Epithelial cell of esophagus (primary cell): ENCODE data around the gene SERTAD3.

Experiments used
- DNase-seq: peaks from one replicate; pipeline ENCODE4 v3.0.0; 2010; ENCODE audit warnings: low read depth
- H3K4me3 ChIP-seq: 2 replicates; pipeline ENCODE4 v1.5.1; 2011; ENCODE audit warnings: mild to moderate bottlenecking, low read length, control low read depth
- TF ChIP-seq, protein P1 (sequence below): IDR thresholded peaks from 2 replicates; pipeline ENCODE4 v1.5.1; 2011; ENCODE audit warnings: low read depth, mild to moderate bottlenecking, low read length, control low read depth, inconsistent platforms; ENCODE audit not compliant: insufficient read depth; ENCODE audit errors: missing control alignments

SERTAD3 gene

DNA sequence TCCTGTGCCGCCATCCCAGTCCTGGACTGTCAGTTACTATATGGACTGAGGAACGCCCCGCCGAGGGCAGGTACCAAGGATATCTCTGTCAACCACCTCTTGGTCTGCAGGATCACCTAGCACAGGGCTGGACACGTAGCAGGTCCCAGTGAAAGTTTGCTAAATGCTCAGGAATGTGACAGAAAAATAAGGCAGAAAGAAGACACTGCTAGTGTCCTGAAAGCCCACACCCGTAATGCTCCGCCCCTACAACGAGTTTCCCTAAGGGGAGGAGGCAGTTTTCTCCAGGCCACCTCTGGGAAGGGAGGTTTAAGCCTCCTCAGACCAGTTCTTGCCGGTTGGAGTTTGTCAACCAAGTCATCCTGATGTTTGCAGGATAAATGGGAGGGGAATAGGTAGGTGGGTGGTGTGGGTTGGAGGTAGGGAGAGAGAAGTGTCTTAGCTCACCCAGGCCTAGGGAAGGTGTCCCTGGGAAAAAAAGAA is 1.7 kb upstream of the SERTAD3 start:
- no peak overlapping the region for H3K4me3 ChIP-seq
- TF ChIP-seq, protein P1, sequence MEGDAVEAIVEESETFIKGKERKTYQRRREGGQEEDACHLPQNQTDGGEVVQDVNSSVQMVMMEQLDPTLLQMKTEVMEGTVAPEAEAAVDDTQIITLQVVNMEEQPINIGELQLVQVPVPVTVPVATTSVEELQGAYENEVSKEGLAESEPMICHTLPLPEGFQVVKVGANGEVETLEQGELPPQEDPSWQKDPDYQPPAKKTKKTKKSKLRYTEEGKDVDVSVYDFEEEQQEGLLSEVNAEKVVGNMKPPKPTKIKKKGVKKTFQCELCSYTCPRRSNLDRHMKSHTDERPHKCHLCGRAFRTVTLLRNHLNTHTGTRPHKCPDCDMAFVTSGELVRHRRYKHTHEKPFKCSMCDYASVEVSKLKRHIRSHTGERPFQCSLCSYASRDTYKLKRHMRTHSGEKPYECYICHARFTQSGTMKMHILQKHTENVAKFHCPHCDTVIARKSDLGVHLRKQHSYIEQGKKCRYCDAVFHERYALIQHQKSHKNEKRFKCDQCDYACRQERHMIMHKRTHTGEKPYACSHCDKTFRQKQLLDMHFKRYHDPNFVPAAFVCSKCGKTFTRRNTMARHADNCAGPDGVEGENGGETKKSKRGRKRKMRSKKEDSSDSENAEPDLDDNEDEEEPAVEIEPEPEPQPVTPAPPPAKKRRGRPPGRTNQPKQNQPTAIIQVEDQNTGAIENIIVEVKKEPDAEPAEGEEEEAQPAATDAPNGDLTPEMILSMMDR = no peak
- peak; percentile 70 for DNase-seq

DNA sequence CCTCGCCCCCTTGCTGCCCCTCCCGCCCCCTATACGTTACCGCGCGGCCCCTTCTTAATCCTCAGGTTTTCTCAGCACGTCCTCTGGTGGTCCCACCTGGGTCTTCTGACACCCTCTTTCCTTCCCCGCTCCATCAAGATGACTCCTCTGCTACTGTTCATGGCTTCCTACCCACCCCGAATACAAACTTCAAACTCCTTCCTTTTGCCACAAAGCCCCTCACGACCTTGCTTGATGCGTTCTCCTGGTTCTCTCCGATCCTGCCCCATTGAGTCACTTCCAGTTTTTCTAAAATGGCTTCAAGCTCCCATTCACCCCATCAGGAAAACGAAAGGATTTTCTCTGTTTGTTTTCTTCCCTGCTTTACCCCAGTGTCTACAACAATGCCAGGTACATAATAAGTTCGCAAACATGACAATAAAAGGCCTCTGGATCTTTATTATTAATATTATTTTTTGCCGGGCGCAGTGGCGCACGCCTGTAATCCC is 734 bp upstream of the SERTAD3 start:
- DNase-seq = no peak
- peak overlapping the region; percentile 100 for H3K4me3 ChIP-seq
- TF ChIP-seq, protein P1 = no peak

DNA sequence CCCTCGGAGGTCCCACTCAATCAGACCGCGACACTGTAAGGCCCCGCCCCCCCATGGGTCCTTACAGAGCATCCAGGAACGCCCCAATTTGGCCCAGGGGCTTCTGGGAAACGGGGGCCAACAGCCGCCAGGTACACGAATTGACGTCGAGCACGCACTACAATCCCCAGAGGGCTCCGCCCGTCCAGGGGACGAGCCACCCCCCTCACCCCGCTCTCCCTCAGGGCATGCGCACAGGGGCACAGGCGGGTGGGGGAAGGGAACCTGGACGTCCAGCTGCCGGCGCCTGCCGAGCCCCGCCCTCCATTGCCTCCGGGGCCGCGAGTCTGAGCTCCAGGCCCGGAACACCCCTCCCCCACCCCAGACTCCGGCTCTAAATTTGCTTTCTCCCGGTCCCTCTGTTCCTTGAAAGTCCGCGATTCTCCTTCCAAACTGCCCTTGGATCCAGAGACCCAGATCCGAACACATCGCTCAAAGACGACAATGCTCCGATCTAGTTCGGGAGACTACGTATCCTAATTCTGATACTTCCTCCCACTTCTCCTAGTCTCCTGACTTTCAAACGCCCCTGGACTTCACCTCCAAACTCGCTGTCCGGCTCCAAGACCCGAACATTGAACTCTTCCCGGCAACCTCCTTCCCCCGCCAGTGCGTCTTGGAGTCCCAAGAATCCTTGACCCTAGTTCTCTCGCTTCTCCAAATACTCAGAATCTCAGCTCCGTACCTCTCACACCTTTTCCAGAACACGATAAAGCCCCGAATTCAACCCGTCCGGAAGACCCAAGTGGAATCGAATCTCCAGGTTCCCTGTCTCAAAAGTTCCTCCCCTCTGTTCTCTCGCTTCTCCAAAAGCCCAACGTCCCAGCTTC is 770 bp downstream of the SERTAD3 start:
- TF ChIP-seq, protein P1 = no peak
- H3K4me3 ChIP-seq = peak overlapping the region; percentile 100
- peak; percentile 99 for DNase-seq

DNA sequence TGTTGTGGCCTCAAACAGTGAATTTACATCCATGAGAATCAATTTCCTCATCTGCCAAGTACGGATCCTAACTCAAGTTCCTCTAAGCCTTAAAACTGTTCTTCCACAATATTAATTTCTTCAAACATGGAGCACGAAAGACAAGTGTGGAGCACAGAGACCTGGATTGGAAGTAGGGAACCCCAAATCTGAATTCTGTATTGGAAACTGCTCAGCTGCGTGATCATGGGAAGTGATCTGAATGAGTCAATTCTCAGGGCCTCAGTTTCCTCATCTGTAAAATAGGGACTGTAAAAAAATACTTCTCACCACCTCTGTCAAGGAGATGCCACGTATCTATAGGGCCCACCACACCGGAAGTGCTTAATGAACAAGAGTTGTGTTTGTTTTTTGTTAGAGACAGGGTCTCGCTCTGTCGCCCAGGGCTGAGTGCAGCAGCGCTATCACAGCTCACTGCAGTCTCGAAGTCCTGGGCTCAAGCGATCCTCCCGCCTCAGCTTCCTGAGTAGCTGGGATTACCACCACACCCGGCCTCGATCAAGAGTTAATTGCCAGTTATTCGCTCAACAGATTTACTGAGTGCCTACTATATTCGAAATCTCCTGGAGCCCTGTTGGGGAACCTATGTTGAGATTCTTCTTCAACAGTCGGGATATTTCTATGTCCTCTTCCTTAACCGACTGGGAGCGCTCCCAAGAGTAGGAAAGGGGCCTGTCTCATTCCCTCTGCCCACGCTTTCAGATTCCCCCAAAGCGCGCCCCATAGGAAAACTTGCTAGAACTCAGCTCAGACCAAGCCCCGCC is 1.6 kb downstream of the SERTAD3 start:
- peak overlapping the region; percentile 100 for H3K4me3 ChIP-seq
- TF ChIP-seq, protein P1 = no peak
- DNase-seq = no peak

DNA sequence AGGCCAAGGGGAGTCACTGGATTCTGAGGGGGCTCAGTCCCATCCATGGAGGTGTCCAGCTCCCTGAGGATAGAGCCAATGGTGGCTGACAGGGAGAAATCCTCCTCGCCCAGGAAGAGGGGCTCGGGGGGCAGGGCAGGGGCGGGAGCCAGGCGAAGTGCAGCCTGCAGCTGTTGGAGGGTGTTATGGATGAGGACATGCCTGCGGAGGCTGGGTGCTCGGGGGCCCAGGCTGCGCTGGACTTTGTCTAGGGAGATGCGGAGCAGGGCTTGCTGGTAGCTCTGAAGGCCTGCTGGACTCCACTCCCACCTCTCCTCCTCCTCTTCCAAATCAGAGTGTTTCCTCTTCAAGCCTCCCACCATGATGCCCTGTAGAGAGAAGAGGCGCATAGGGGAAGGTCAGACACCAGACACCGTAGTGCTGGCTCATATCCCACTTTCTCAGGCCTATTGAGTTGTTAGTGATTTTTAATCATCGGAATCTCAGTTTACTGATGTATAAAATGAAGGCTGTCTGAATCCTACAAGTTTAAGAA is 2.3 kb downstream of the SERTAD3 start:
- DNase-seq = no peak
- no peak overlapping the region for H3K4me3 ChIP-seq
- TF ChIP-seq, protein P1 = no peak

DNA sequence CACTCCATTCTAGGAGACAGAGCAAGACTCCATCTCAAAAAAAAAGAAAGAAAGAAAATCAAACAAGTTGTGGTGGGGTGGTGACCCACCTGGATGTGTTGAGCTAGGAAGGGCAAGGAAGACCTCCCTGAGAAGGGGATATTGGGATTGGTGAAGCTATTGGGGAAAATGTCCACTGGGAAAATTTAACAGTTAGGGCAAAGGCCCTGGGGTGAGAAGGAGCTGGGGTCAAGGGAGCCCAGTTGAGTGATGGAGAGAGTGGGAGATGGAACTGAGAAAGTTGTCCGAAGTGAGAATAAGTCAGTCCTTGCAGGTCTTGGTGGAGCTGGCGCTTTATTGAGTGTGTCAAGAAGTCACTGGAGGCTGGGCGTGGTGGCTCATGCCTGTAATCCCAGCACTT is 5.9 kb downstream of the SERTAD3 start:
- no peak for DNase-seq
- TF ChIP-seq, protein P1 = no peak

More for the DNA sequence above, 5.9 kb downstream of the SERTAD3 start:
- H3K4me3 ChIP-seq = no peak overlapping the region
